ENCODE data around the gene ZNF554.

DNA sequence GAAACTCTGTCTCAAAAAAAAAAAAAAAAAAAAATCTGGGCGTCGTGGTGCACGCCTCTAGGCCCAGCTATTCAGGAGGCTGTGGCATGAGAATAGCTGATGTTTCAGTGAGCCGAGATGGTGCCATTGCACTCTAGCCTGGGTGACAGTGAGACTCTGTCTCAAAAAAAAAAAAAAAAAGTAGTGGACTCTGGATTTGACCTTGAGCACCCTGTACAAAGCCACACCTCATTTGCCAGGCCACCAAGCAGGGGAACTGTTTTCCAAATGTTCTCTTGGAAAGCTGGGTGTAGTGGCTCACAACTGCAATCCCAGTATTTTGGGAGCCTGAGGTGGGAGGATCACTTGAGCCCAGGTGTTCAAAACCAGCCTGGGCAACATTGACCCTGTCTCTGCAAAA is 17.8 kb downstream of the ZNF554 start:
- no peak for TF ChIP-seq POLR2A (IDR thresholded peaks at IDR 0.05)
- TF ChIP-seq, protein P1, sequence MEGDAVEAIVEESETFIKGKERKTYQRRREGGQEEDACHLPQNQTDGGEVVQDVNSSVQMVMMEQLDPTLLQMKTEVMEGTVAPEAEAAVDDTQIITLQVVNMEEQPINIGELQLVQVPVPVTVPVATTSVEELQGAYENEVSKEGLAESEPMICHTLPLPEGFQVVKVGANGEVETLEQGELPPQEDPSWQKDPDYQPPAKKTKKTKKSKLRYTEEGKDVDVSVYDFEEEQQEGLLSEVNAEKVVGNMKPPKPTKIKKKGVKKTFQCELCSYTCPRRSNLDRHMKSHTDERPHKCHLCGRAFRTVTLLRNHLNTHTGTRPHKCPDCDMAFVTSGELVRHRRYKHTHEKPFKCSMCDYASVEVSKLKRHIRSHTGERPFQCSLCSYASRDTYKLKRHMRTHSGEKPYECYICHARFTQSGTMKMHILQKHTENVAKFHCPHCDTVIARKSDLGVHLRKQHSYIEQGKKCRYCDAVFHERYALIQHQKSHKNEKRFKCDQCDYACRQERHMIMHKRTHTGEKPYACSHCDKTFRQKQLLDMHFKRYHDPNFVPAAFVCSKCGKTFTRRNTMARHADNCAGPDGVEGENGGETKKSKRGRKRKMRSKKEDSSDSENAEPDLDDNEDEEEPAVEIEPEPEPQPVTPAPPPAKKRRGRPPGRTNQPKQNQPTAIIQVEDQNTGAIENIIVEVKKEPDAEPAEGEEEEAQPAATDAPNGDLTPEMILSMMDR (IDR thresholded peaks at IDR 0.05), result no peak
